GOT3 (cell line): Measurements from ENCODE around the gene EVX2.

Experiments used
- DNase-seq: peaks from one replicate; lab custom pipeline; 2025; ENCODE audit warnings: mixed read lengths; lab: John Stamatoyannopoulos, UW

The EVX2 gene

DNA sequence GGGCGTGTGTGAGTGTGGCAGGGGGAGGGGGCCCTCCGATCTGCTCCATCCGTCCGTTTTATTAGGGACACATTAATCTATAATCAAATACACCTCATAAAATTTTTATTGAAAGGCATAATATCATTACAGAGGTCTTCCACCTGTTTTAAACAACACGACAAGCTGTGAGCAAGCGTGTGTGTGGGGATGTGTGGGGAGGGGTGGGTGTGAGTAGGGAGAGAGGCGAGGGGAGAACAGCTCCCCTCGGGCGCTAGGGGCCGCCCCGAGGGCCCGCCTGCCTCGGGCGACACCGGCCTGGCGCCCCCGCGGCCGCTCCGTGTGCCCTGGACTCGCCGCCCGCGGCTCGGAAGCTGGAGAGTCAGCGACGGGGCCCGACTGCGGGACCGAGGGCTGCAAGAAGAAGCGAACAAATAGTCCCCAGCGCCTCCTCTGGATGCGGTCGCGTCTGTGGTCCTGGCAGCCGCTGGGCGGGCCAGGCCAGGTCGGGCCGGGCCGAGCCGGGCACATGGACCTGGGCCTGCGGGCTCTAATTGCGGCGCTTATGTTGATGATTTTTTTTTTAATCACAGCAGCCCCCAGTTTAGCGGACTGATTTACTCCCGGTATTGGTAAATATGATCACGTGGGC is 38.4 kb upstream of the EVX2 start:
- no peak for DNase-seq

DNA sequence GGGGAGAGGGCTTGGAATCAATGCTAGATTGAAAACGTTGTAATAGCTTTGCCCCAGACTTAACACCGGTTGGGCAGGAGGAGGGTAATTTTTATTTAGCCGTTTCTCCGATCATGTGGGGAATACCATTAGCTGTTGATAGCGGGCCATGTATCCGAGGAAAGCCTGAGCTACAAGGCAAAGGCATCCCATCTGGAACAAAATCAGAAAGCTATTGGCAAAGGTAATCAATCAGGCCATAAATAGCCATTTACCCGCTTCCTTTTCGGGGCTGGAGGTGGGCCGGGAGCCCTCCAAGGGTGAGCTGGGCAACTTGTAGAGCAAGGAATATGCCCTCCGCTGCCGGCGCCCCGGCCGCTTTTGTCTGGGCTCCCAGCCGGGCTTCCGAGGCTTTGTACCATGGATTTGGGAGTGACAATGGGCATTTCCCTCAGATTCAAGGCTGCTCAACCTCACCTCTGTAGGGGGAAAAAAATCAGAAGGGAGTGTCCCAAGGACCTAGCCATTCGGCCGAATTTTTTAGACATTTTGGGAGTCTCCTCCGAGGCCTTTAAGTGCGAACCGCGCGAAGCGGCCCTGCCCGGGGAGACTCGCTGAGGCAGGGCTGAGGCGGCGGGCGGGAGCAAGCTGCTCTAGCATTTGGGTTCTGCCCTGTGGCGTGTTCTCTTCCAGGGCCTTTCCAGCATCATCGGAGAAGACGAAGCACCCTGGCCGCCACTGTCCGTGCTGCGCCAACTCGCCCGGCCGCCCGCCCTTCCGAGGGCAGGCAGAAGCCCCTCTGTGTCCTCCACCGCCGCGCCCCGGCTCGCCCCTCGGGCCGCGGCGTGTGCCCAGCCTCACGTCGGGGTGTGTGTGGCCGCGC is 37.7 kb upstream of the EVX2 start:
- DNase-seq = no peak

DNA sequence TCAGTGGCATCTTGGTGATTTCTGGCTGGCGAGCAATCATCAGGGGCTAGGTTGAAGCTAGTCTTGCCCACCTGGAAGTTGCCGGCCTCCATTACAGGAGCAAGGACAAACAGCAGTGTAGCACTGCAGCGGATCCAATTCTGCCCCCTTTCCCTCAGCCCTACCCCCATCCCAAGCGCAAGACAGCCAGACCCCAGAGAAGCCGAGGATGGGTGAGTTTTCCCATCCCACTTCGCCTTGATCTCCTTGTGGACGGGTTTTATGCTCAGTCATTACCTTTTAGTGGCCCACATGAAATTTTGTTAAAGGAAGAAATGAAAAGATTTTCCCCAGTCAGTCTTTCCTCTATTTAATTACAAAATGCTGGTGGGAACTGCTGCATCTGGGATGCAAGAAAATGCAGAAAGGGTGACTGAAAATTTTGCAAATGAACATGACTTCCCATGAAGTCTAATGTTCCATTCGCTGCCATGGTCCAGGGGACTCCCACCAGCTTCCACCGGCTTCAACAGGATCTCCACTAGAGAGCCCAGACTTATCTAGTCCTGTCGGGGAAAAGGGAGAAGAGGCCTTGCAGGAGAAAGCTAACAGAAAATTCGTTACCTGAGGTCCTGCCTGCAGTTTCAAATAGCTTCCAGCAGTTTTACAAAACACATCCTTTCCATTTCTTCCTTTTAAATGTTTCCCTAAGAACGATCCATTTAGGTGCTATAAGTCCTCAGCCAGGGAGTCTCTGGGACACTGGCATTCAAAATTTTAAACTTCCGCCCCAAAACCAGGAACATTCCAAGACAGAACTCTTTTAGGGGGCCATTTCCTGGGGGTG is 36.8 kb upstream of the EVX2 start:
- no peak for DNase-seq

GRCh38 chr2:176118601-176119339 is 35.0 kb upstream of the EVX2 start:
- no peak for DNase-seq

- DNase-seq = no peak
Observed at GRCh38 chr2:176117823-176118371, 34.1 kb upstream of the EVX2 start.

DNA sequence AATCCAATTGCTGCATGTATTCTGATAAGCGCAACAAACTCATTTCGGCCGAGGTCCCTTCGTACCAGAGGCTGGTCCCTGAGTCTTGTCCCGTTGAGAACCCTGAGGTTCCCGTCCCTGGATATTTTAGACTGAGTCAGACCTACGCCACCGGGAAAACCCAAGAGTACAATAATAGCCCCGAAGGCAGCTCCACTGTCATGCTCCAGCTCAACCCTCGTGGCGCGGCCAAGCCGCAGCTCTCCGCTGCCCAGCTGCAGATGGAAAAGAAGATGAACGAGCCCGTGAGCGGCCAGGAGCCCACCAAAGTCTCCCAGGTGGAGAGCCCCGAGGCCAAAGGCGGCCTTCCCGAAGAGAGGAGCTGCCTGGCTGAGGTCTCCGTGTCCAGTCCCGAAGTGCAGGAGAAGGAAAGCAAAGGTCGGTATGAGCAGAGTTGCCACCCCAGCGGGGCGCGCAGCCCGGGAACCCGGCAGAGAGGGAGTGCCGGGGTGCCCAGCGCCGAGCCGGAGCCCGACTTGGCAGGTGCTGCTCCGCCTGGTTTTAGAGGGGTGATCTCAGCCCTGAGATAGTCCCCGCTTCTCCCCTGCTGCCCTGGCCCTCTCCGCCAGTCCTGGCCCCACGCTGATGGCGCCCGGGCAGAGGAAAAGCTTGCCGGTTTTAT is 33.5 kb upstream of the EVX2 start:
- DNase-seq = no peak

DNA sequence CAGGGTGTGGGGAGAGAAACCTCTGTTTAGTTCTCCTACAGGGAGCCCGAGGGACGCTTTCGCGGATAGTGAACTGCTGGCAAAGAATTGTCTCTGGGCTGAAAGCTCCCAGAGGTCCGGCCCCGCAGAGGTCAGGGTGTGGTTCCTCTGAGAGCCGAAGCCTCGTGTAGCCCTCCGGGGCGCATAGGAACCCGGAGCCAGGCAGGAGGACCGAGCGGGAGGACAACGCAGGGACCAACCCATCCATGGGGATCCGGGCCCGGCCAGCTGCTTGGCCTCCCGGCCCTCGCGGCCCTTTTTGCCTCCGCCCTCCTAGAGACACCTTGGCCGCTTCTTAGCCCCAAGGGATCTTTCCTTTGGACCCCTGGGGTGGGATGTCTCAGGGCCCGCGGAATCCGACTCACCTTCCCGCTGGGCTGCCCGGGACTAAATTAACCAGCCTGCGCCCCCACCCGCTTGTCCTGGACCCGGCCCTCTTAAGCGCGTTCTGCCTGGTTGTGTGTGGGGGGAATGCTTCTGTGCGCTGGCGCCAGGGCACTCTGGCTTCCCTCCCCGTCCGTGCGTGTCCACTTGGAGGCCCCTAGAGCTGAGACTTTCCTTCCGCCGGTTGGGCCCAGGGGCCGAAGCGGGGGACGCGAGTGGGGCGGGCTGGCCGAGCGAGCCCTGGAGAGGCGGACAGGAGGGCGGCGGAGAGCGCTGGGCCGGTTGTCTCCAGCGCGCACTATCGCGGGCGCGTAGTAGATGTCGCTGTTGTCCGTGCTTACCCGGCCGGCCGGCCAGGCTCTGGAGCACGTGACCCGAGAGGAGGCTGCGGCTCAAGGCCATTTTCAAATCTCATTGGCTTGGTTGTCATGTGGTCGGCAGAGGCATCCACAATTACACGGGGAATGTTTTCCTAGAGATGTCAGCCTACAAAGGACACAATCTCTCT is 32.4 kb upstream of the EVX2 start, which contains the start of gene HOXD10:
Gene HOXD10, plus strand, starts transcription at position 896 of the 931 bp plus-strand sequence. CDS start 56 bp downstream, outside the sequence.
- no peak for DNase-seq

DNA sequence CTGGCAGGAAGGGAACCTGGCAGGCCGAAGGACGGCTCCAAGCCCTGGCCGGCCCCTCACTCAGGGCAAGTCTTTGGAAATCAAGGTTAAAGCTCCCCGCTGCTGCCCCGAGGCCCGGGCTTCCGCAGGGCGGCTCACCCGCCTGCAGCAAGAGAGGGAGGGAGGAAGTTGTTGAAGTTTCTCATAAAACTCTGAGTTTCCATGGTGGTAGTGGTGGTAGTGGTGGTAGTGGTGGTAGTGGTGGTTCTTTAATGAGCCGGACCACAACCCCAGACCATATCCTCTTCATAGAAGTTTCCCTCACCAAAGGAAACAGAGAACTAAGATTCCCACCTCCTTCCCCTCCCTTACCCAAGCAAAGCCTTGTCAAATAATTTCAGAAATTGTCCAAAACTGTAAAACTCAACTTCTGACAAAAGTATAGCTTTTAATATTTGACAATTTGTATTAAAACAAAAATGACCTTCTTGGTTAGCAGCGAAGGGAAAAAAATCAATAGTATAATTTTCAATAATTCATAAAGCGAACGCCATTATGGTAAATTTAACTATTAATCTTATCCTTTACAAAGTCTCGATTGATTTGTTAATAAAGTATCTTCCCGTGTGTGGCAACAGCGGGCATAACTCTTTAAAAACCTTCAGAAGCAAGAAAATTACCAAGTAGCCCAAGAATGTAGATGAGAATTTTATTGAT is 31.3 kb upstream of the EVX2 start:
- no peak for DNase-seq

DNA sequence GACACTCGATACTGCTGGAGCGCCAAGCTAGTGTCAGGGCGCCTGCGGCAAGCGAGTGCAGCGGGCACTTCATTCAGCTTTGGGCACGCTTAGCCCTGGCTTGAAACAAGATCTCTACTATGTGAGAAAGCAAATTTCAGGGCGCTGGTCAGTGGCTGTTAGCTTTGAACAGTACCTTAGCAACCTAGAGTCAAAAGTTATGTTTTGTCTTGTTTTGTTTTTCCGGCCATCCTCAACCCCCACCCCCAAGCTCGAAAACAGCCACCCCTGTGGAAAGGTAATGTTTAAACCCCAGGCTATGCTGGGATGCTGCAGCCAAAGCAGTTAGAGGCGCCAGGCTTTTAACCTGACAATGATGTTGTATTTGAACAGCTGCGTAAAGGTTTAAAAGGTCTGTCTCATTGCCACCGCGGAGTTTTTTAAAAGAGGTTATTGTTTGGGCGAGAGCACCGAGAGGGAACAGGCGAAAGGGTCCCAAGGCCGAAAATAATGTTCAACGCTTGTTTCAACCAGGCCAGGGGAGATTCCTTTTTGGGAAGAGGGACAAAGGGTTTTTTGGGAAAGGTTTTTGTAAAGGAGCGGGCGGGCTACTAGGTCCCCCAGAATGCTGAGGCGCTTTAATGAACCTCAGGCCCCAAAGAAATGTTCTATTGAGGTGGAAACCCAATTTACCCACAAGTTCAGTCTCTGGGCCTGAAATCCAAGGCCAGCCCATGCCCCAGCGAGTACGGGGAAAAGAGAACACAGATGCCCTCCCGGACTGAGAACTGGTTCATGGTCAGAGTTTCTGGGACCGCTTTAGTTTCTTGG is 30.6 kb upstream of the EVX2 start:
- DNase-seq = no peak

GRCh38 chr2:176112375-176113302 is 28.9 kb upstream of the EVX2 start:
- no peak for DNase-seq

GRCh38 chr2:176111846-176112374 is 28.1 kb upstream of the EVX2 start:
- no peak for DNase-seq

GRCh38 chr2:176111309-176111663 is 27.5 kb upstream of the EVX2 start:
- DNase-seq = no peak

DNA sequence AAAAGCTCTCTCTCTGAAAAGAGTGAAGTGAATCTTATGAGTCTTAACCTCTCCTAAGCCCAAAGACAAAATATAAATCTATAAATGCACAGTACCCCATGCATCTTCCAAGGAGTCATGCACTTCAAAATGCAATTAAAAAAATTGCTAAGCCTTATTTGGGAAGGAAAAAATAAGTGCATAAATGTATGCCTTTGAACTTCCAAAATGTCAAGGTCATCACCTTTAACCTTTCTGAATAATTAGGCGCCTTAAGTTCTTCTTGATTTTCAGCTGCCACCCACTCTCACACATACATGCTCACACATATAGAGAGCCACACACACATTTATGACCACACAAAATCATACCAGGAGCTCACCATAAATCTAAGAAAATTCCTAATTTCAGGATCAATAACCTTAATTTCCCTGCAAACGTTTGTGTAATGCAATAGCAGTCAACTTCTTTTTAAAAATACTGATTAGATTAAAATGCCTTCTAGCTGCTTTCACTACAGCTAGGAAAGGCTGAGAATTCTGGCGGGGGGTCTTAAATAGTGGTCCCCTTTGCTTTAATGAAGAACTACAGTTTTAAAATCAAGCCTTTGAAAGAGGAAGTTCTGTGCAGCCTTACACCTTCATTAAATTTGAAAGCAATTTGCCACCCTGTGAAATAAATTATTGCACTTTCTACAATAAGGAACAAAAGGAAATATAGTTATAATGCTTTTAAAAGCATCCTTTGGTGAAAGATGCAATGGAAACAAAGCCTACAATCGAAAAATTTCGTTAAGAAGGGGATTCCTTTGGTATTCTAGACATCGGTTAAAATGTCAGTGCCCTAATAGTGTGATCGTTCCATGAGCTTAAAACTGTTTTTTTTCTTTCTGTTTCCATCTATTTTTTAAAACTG is 26.9 kb upstream of the EVX2 start:
- no peak for DNase-seq

DNA sequence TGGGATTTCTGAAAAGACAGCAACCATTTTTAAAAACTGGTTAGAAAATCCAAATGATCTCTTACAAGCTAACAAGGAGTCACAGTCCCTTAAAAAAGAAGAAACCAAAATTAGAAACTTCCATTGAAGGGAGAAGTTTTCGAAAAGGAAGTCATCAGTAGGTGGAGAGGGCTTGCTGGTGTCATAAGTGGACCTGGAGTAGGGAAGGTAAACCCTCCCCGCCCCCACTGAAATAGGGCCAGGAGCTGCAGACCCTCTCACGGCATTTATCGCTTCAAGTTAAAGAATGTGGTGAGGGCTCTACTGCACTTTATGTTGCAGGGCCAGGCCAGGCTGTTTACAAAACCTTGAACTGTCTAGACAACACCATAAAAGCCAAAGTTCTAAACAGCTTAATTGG is 26.2 kb upstream of the EVX2 start:
- no peak for DNase-seq

DNA sequence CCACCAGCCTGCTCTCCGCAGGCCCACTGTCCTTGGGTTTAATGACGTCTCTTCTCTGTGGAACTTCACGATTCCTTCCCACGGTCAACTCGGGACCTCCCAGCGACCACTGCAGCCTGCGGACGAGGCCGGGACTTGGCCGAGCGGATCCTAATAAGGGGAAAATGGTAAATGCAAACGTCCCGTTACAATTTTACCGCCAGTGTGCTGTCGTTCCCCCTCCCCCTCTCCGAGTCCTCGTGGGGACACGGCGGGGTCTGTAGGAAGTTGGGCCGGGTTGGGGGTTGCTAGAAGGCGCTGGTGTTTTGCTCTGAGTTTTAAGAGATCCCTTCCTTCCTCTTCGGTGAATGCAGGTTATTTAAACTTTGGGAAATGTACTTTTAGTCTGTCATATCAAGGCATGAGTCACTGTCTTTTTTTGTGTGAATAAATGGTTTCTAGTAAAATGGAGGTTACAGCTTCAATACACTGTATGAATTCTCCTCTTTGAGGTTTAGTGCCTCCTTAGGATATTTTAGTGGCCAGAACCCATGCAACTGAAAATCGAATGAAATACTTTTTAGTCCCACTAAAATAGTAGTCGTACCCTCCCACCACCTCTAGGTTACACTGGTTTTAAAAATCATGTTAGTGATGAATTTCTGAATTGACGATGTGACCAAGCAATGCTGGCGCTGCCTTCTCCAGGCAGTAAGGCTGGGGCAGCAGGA is 25.6 kb upstream of the EVX2 start:
- DNase-seq = no peak
